Lung (tissue), 12 donors: ENCODE results near the gene FRAS1. TPM values are rescaled to one million over a fixed set of nuclear protein-coding genes. Genes with fewer than 3 reads are reported as not detected.

Experiments used
- ATAC-seq: fragments of 200-7000 bp; cut with Tn5 transposase; one replicate; pipeline ENCODE4 v1.9.1; 2020; ENCODE audit warnings: moderate number of reproducible peaks; ENCODE audit not compliant: insufficient read depth, low FRiP score
- DNase-seq, 3 donors: peaks; one replicate each; pipeline ENCODE4 v3.0.0-alpha.2; 2013 to 2017
- H3K27ac ChIP-seq, 2 donors: one replicate each; pipeline ENCODE4 v1.5.1; 2013; ENCODE audit warnings: mild to moderate bottlenecking in 2 of 2, moderate library complexity in 2 of 2, control low read depth in 1 of 2, inconsistent platforms in 1 of 2, low read depth in 1 of 2, low read length in 1 of 2
- H3K27me3 ChIP-seq, 3 donors: one replicate each; pipeline ENCODE4 v1.5.1; 2013; ENCODE audit warnings: low read length in 2 of 3; ENCODE audit not compliant: control insufficient read depth in 3 of 3, insufficient read depth in 3 of 3
- H3K36me3 ChIP-seq, 4 donors: one replicate each; pipeline ENCODE4 v1.5.1; 2013; ENCODE audit warnings: low read length in 4 of 4, mild to moderate bottlenecking in 1 of 4, moderate library complexity in 1 of 4; ENCODE audit not compliant: control insufficient read depth in 4 of 4, insufficient read depth in 4 of 4
- H3K4me1 ChIP-seq, 5 donors: one replicate each; pipeline ENCODE4 v1.5.1; 2013; ENCODE audit warnings: low read length in 5 of 5, mild to moderate bottlenecking in 2 of 5, moderate library complexity in 1 of 5; ENCODE audit not compliant: control insufficient read depth in 5 of 5, insufficient read depth in 5 of 5
- H3K4me3 ChIP-seq: one replicate; pipeline ENCODE4 v1.5.1; 2013; ENCODE audit warnings: mild to moderate bottlenecking, control low read depth, moderate library complexity
- H3K9ac ChIP-seq, 2 donors: one replicate each; pipeline ENCODE4 v1.5.1; 2013; ENCODE audit warnings: low read length in 2 of 2, control low read depth in 1 of 2; ENCODE audit not compliant: insufficient read depth in 1 of 2
- H3K9me3 ChIP-seq, 4 donors: one replicate each; pipeline ENCODE4 v1.5.1; 2013; ENCODE audit warnings: low read length in 3 of 4, mild to moderate bottlenecking in 1 of 4, moderate library complexity in 1 of 4; ENCODE audit not compliant: control insufficient read depth in 4 of 4, insufficient read depth in 3 of 4
- WGBS, 2 donors: extraction: QIAGEN DNeasy Blood & Tissue Kit; methylation state at CpG; one replicate each; pipeline ENCODE4 v1.1.7; 2013; 5-methylcytosine and 5-hydroxymethylcytosine counted together
- polyA plus RNA-seq, 2 donors: library from polyadenylated mRNA; stranded (reverse); fragments of 200-250 nt; gene quantifications; one replicate each; pipeline ENCODE4 v1.2.1, GENCODE V29; 2013
- total RNA-seq, 2 donors: library from RNA; depleted of rRNA in 1 of 2; stranded (reverse); fragments of >200 nt in 1 of 2; gene quantifications; one replicate each; pipeline ENCODE4 v1.2.1, GENCODE V29; 2014 to 2021
- TF ChIP-seq, protein P1 (sequence below): IDR thresholded peaks from 2 replicates; pipeline ENCODE4 v1.5.1; 2012; ENCODE audit warnings: mild to moderate bottlenecking; ENCODE audit errors: control extremely low read depth, extremely low read depth
- donor health status: control.
- donor health status: control.
- donor health status: Bipolar disorder and iron deficiency.
- donor health status: healthy.
- donor health status: DM: yes; HTN: yes; CAD: no.

The FRAS1 gene
- total and polyA plus RNA-seq, 4 donors, result 0.45 to 53.8 (median 6.9) TPM

GRCh38 chr4:78137532-78137931 is 80.4 kb downstream of the FRAS1 start:
- no peak overlapping the region for H3K27ac ChIP-seq
- no peaks in the 10 kb centered on the region for H3K36me3 ChIP-seq
- TF ChIP-seq, protein P1, sequence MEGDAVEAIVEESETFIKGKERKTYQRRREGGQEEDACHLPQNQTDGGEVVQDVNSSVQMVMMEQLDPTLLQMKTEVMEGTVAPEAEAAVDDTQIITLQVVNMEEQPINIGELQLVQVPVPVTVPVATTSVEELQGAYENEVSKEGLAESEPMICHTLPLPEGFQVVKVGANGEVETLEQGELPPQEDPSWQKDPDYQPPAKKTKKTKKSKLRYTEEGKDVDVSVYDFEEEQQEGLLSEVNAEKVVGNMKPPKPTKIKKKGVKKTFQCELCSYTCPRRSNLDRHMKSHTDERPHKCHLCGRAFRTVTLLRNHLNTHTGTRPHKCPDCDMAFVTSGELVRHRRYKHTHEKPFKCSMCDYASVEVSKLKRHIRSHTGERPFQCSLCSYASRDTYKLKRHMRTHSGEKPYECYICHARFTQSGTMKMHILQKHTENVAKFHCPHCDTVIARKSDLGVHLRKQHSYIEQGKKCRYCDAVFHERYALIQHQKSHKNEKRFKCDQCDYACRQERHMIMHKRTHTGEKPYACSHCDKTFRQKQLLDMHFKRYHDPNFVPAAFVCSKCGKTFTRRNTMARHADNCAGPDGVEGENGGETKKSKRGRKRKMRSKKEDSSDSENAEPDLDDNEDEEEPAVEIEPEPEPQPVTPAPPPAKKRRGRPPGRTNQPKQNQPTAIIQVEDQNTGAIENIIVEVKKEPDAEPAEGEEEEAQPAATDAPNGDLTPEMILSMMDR, result no peak
- H3K4me3 ChIP-seq, result no peak overlapping the region
- no peaks in the 10 kb centered on the region for H3K9me3 ChIP-seq
- ATAC-seq (no peak), DNase-seq (no peak)
- H3K4me1 ChIP-seq, result no peaks in the 10 kb centered on the region
- no peaks in the 10 kb centered on the region for H3K27me3 ChIP-seq
- 95 to 100% methylated on average over 1 of the region's 1 CpG for WGBS, 2 donors
- no peak overlapping the region for H3K9ac ChIP-seq

DNA sequence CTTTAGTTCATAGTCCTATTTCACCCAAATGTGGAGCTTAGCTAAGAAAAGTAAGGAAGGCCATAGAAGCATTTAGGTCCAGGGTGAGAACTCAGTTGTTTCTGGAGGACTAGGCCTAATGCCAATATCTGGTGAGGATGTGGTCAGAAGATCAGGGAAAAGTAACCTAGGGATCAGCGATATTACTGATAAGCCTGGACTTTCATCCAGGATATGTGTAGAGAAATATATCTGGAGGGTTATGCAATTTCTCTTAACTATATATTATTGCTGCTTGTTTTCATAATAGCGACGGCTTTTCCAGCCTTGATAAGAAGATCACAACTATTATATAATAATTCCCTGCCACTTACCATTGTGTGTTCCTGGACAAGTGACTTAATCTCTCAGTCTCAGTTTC is 81.1 kb downstream of the FRAS1 start:
- no peak overlapping the region for H3K27ac ChIP-seq
- H3K4me1 ChIP-seq, result no peaks in the 10 kb centered on the region
- no peak overlapping the region for H3K9ac ChIP-seq
- no peaks in the 10 kb centered on the region for H3K27me3 ChIP-seq
- H3K36me3 ChIP-seq, result no peaks in the 10 kb centered on the region
- TF ChIP-seq, protein P1, result no peak
- no peaks in the 10 kb centered on the region for H3K9me3 ChIP-seq
- 75 to 85% methylated on average over 3 of the region's 3 CpGs for WGBS, 2 donors
- DNase-seq, result no peak
- ATAC-seq, result no peak
- no peak overlapping the region for H3K4me3 ChIP-seq

DNA sequence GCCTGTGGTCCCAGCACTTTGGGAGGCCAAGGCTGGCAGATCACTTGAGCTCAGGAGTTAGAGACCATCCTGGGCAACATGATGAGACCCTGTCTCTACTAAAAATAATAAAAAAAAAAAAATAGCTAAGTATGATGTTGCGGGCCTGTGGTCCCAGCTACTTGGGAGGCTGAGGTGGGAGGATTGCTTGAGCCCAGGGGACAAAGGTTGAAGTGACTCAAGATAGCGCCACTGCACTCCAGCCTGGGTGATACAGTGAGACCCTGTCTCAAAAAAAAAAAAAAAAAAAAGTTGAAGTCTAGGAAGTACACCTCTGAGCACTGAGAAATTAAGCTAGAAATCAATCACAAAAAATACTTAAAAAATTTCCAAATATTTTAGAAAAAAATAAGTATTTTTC is 86.5 kb downstream of the FRAS1 start:
- ATAC-seq (no peak), DNase-seq (no peak)
- H3K4me3 ChIP-seq, result no peak overlapping the region
- no peaks in the 10 kb centered on the region for H3K27me3 ChIP-seq
- TF ChIP-seq, protein P1, result no peak
- H3K36me3 ChIP-seq, result no peaks in the 10 kb centered on the region
- 97 to 100% methylated on average over 2 of the region's 2 CpGs for WGBS, 2 donors
- H3K9me3 ChIP-seq, result no peaks in the 10 kb centered on the region
- H3K27ac ChIP-seq, result no peak overlapping the region
- no peaks in the 10 kb centered on the region for H3K4me1 ChIP-seq
- H3K9ac ChIP-seq, result no peak overlapping the region

GRCh38 chr4:78145008-78145407 is 87.9 kb downstream of the FRAS1 start:
- TF ChIP-seq, protein P1, result no peak
- WGBS, 2 donors, result 92 to 94% methylated on average over 4 of the region's 4 CpGs
- Histone ChIP-seq H3K4me3 (no peak overlapping the region), H3K36me3 (no peaks in the 10 kb centered on the region), H3K9ac (no peak overlapping the region), H3K27ac (no peak overlapping the region), H3K4me1 (peaks cover 0 to 5% (median 0%) of the 10 kb centered on the region in 5 donors), H3K9me3 (no peaks in the 10 kb centered on the region), H3K27me3 (no peaks in the 10 kb centered on the region)
- no peak for DNase-seq
- ATAC-seq, result no peak
